IMR-90 (cell line): ENCODE measurements around the gene CD209. TPM values are rescaled to one million over a fixed set of nuclear protein-coding genes. Genes with fewer than 3 reads are reported as not detected.

Experiments
- ATAC-seq: fragments of 200-7000 bp; cut with Tn5 transposase; 2 replicates; pipeline ENCODE4 v1.9.1; 2020; ENCODE audit warnings: low read depth, mild to moderate bottlenecking, moderate library complexity
- BruUV-seq: library from RNA; stranded (reverse); fragments of 400-500 nt; replicated peaks from 2 replicates; lab custom pipeline; 2021; lab: Mats Ljungman, UMichigan
- CTCF ChIA-PET: fragments of 300-600 bp; formaldehyde crosslinking; extraction: SDS; loops from one replicate; lab custom pipeline; 2021; ENCODE audit warnings: antibody characterized with exemption; lab: Yijun Ruan, JAX
- POLR2A ChIA-PET: fragments of 300-600 bp; sonication (Branson Sonifier 250); formaldehyde crosslinking; loops from one replicate; lab custom pipeline; 2022; ENCODE audit warnings: antibody characterized with exemption; ENCODE audit not compliant: unreplicated experiment; lab: Charles Lee
- DNase-seq: peaks from one replicate; pipeline ENCODE4 v3.0.0; 2013
- H2AFZ ChIP-seq: replicated peaks from 2 replicates; pipeline ENCODE3; 2013; ENCODE audit warnings: low read length, mild to moderate bottlenecking; ENCODE audit not compliant: poor library complexity
- H2AK5ac ChIP-seq: 2 replicates; pipeline ENCODE4 v1.6.1; 2013; ENCODE audit warnings: low read depth, low read length, inconsistent platforms
- H2AK9ac ChIP-seq: replicated peaks from 2 replicates; pipeline ENCODE3; 2013; ENCODE audit warnings: mild to moderate bottlenecking, low read depth, low read length, moderate library complexity; ENCODE audit not compliant: poor library complexity
- H2BK120ac ChIP-seq: 2 replicates; pipeline ENCODE4 v1.6.1; 2013; ENCODE audit warnings: low read depth, low read length, inconsistent platforms
- H2BK15ac ChIP-seq: 3 replicates; pipeline ENCODE4 v1.6.1; 2013; ENCODE audit warnings: low read depth, low read length, inconsistent platforms
- H2BK20ac ChIP-seq: 2 replicates; pipeline ENCODE4 v1.6.1; 2013; ENCODE audit warnings: low read depth, mild to moderate bottlenecking, inconsistent platforms, low read length, moderate library complexity
- H2BK5ac ChIP-seq: 2 replicates; pipeline ENCODE4 v1.6.1; 2013; ENCODE audit warnings: mild to moderate bottlenecking, low read depth, low read length, inconsistent platforms; ENCODE audit not compliant: poor library complexity, severe bottlenecking
- H3K14ac ChIP-seq: replicated peaks from 2 replicates; pipeline ENCODE4 v1.6.1; 2013; ENCODE audit warnings: low read depth, low read length, inconsistent platforms
- H3K18ac ChIP-seq: 2 replicates; pipeline ENCODE4 v1.6.1; 2013; ENCODE audit warnings: low read depth, low read length, control low read depth
- H3K23ac ChIP-seq: 2 replicates; pipeline ENCODE4 v1.6.1; 2013; ENCODE audit warnings: low read depth, low read length, inconsistent platforms
- H3K27ac ChIP-seq: 2 replicates; pipeline ENCODE4 v1.5.1; 2013; ENCODE audit warnings: mild to moderate bottlenecking, control low read depth, low read length; ENCODE audit not compliant: insufficient read depth
- H3K27me3 ChIP-seq: 2 replicates; pipeline ENCODE4 v1.6.1; 2013; ENCODE audit warnings: low read length; ENCODE audit not compliant: control insufficient read depth, insufficient read depth
- H3K36me3 ChIP-seq: 2 replicates; pipeline ENCODE4 v1.6.1; 2013; ENCODE audit warnings: low read length, mixed read lengths; ENCODE audit not compliant: control insufficient read depth, insufficient read depth
- H3K4ac ChIP-seq: 2 replicates; pipeline ENCODE4 v1.6.1; 2013; ENCODE audit warnings: low read depth, low read length, inconsistent platforms
- H3K4me1 ChIP-seq: 2 replicates; pipeline ENCODE4 v1.6.1; 2013; ENCODE audit warnings: low read length, mixed read lengths; ENCODE audit not compliant: control insufficient read depth, insufficient read depth
- H3K4me2 ChIP-seq: 2 replicates; pipeline ENCODE4 v1.6.1; 2013; ENCODE audit warnings: low read depth, mild to moderate bottlenecking, control low read depth, low read length, moderate library complexity
- H3K4me3 ChIP-seq: 2 replicates; pipeline ENCODE4 v1.5.1; 2013; ENCODE audit warnings: low read depth, mild to moderate bottlenecking, control low read depth, low read length, moderate library complexity; ENCODE audit not compliant: insufficient read depth
- H3K56ac ChIP-seq: 2 replicates; pipeline ENCODE4 v1.6.1; 2013; ENCODE audit warnings: low read length, inconsistent platforms; ENCODE audit not compliant: insufficient read depth; ENCODE audit errors: extremely low read depth
- H3K79me1 ChIP-seq, 2 experiments: 2 replicates each; pipeline ENCODE4 v1.6.1; 2013; ENCODE audit warnings: low read length in 2 of 2, inconsistent platforms in 1 of 2, low read depth in 1 of 2
- H3K9ac ChIP-seq: 2 replicates; pipeline ENCODE4 v1.6.1; 2013; ENCODE audit warnings: low read depth, low read length, control low read depth
- H3K9me1 ChIP-seq: 2 replicates; pipeline ENCODE4 v1.6.1; 2013; ENCODE audit warnings: low read length, inconsistent platforms; ENCODE audit not compliant: insufficient read depth
- H3K9me3 ChIP-seq: 2 replicates; pipeline ENCODE4 v1.6.1; 2013; ENCODE audit warnings: low read length; ENCODE audit not compliant: control insufficient read depth, insufficient read depth
- H4K20me1 ChIP-seq: 2 replicates; pipeline ENCODE4 v1.6.1; 2013; ENCODE audit warnings: low read length, inconsistent platforms; ENCODE audit not compliant: insufficient read depth
- H4K5ac ChIP-seq: 2 replicates; pipeline ENCODE4 v1.6.1; 2013; ENCODE audit warnings: mild to moderate bottlenecking, low read depth, low read length, control low read depth
- H4K8ac ChIP-seq, 2 experiments: 2 replicates each; pipeline ENCODE4 v1.6.1; 2013; ENCODE audit warnings: low read depth in 2 of 2, low read length in 2 of 2, control low read depth in 1 of 2, inconsistent platforms in 1 of 2
- H4K91ac ChIP-seq: 2 replicates; pipeline ENCODE4 v1.6.1; 2013; ENCODE audit warnings: low read depth, low read length, inconsistent platforms; ENCODE audit not compliant: insufficient read depth
- BHLHE40 ChIP-seq: fragments of 150-350 bp; IDR thresholded peaks from 2 replicates; pipeline ENCODE4 v1.6.1; 2016; ENCODE audit warnings: mild to moderate bottlenecking, low read depth, low read length
- CEBPB ChIP-seq: IDR thresholded peaks from 2 replicates; pipeline ENCODE4 v1.6.1; 2012; ENCODE audit warnings: low read depth, low read length, improper control_type of control experiment
- CHD1 ChIP-seq: IDR thresholded peaks from 2 replicates; pipeline ENCODE4 v1.6.1; 2012; ENCODE audit warnings: low read depth, low read length, improper control_type of control experiment
- CTCF ChIP-seq: conservative IDR thresholded peaks from 2 replicates; pipeline ENCODE4 v1.5.1; 2012; ENCODE audit warnings: mild to moderate bottlenecking, low read depth, low read length, improper control_type of control experiment
- FOS ChIP-seq: fragments of 150-350 bp; IDR thresholded peaks from 2 replicates; pipeline ENCODE4 v1.6.1; 2016; ENCODE audit warnings: low read depth, low read length
- MAFK ChIP-seq: IDR thresholded peaks from 2 replicates; pipeline ENCODE4 v1.6.1; 2012; ENCODE audit warnings: low read depth, low read length, improper control_type of control experiment
- MAZ ChIP-seq: IDR thresholded peaks from 2 replicates; pipeline ENCODE4 v1.6.1; 2012; ENCODE audit warnings: low read depth, mild to moderate bottlenecking, low read length, improper control_type of control experiment, moderate library complexity, borderline replicate concordance
- MXI1 ChIP-seq: IDR thresholded peaks from 2 replicates; pipeline ENCODE4 v1.6.1; 2012; ENCODE audit warnings: low read depth, mild to moderate bottlenecking, low read length, moderate library complexity, borderline replicate concordance
- NFE2L2 ChIP-seq: fragments of 150-350 bp; IDR thresholded peaks from 2 replicates; pipeline ENCODE4 v1.6.1; 2016; ENCODE audit warnings: low read depth, mild to moderate bottlenecking, low read length
- POLR2A ChIP-seq: IDR thresholded peaks from 2 replicates; pipeline ENCODE4 v1.6.1; 2012; ENCODE audit warnings: mild to moderate bottlenecking, low read depth, low read length
- RAD21 ChIP-seq: IDR thresholded peaks from 2 replicates; pipeline ENCODE4 v1.6.1; 2012; ENCODE audit warnings: low read length, improper control_type of control experiment
- RCOR1 ChIP-seq: IDR thresholded peaks from 2 replicates; pipeline ENCODE4 v1.6.1; 2012; ENCODE audit warnings: mild to moderate bottlenecking, low read length, improper control_type of control experiment; ENCODE audit not compliant: insufficient replicate concordance
- RFX5 ChIP-seq: IDR thresholded peaks from 2 replicates; pipeline ENCODE4 v1.8.0; 2012; ENCODE audit warnings: low read depth, mild to moderate bottlenecking, low read length, moderate library complexity
- SMC3 ChIP-seq: fragments of 150-350 bp; IDR thresholded peaks from 2 replicates; pipeline ENCODE4 v1.6.1; 2016; ENCODE audit warnings: low read depth, mild to moderate bottlenecking, antibody characterized with exemption, low read length, moderate library complexity
- USF2 ChIP-seq: fragments of 150-350 bp; IDR thresholded peaks from 2 replicates; pipeline ENCODE4 v1.6.1; 2017; ENCODE audit warnings: mild to moderate bottlenecking, antibody characterized with exemption, low read length, low read depth
- WGBS, 2 experiments: methylation state at CpG; one replicate each; pipeline versions ENCODE4 v1.1.5 to v1.1.7; 2013; ENCODE audit warnings: missing lambda C conversion rate in 2 of 2; ENCODE audit not compliant: insufficient read length in 1 of 2; ENCODE audit errors: extremely low coverage in 2 of 2; 5-methylcytosine and 5-hydroxymethylcytosine counted together
- dilution Hi-C: fragments of 300-500 bp; cut with HindIII; formaldehyde crosslinking; loops from one replicate; pipeline ENCODE4 v1.14.3; 2018; ENCODE audit warnings: low sequenced_read_pairs; ENCODE audit not compliant: unreplicated experiment
- in situ Hi-C: fragments of 300-500 bp; cut with MboI; formaldehyde crosslinking; loops from 3 replicates; pipeline ENCODE4 v1.14.3; 2019; ENCODE audit warnings: low sequenced_read_pairs, inconsistent platforms, mixed read lengths
- intact Hi-C: fragments of 100-400 bp; cut with micrococcal nuclease; formaldehyde crosslinking; loops from 2 replicates; pipeline ENCODE4 v1.10.0; 2022
- polyA plus RNA-seq, 3 experiments: library from polyadenylated mRNA; depleted of rRNA; stranded (reverse); fragments of >200 nt; gene quantifications; 2 replicates each; pipeline ENCODE4 v1.2.3, GENCODE V29; 2012; ENCODE audit warnings: low replicate concordance in 1 of 3
- total RNA-seq: library from RNA; depleted of rRNA; stranded (reverse); fragments of >200 nt; gene quantifications from 2 replicates; pipeline ENCODE4 v1.2.3, GENCODE V29; 2012

CD209 gene
- total and polyA plus RNA-seq, 2 of the 4 experiments (the other 2 are of a cell fraction): not detected

DNA sequence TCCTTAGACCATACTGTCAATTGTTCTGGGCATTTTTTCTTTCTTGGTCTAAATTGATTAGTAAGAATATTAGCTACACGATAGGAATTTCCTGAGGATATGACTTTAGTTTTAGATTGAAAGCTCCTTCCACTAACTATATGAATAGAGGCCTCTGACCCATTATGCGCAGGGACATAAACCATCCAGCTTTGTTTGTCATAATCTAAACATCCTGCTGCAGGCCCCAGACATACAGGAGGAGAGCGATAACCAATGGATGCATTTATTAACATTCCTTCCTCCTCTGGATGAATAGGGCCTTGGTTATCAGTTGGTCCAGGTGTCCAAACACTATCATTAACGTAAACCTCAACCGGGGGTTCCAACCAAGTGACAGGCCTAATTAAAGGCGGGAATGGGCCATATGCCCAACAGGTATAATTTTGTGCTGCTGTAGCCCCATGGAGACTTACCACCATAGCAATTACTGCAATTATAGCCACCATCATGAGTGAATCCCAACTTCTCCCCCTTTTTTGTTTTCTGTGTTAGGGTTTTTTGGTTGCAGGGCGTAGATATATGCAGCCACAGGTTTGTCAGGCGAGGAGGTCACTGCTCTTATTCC is 48.3 kb upstream of the CD209 start:
- no peak overlapping the region for H3K4me3 ChIP-seq
- H3K23ac ChIP-seq: peak overlapping the region; percentile 80
- H3K79me1 ChIP-seq: no peaks in the 10 kb centered on the region
- peak overlapping the region; percentile 70 for H2BK5ac ChIP-seq
- no peaks in the 10 kb centered on the region; the same call in 1 of the 2 replicates for H3K27me3 ChIP-seq
- no peak overlapping the region for H4K91ac ChIP-seq
- no peak overlapping the region for H3K18ac ChIP-seq
- no peaks in the 10 kb centered on the region for H4K20me1 ChIP-seq
- H2AK5ac ChIP-seq: no peak overlapping the region
- H2AK9ac ChIP-seq: no peak overlapping the region
- BruUV-seq: no TSS peak
- H2BK120ac ChIP-seq: peak overlapping the region; percentile 92
- CTCF ChIA-PET: interaction anchor here (1.0 kb wide), 1 partner anchor 227 kb away, joined by 3 read pairs; no protein-coding TSS in a partner anchor
- H3K4me1 ChIP-seq: peaks cover 6% of the 10 kb centered on the region
- H4K8ac ChIP-seq: peak overlapping the region; percentile 36 to 60; a peak in 2 of 4 replicates
- H3K9ac ChIP-seq: no peak overlapping the region
- no peak overlapping the region for H4K5ac ChIP-seq
- dilution Hi-C loops: no loop called here
- peak overlapping the region; percentile 83; the same call in 1 of the 2 replicates for H3K14ac ChIP-seq
- peak overlapping the region; percentile 27; the same call in 1 of the 2 replicates for H3K4me2 ChIP-seq
- WGBS, 2 experiments: no CpG with 5 or more reads among the region's 8 CpGs
- no peak overlapping the region; the same call in 2 of the 3 replicates for H2BK15ac ChIP-seq
- in situ Hi-C loops: loop anchor here (10.0 kb wide), 1 partner anchor 111 kb away; the partner anchor contains the start of gene TRAPPC5
- ATAC-seq (peak; percentile 76), DNase-seq (peak; percentile 78)
- no peaks in the 10 kb centered on the region for H3K36me3 ChIP-seq
- peak overlapping the region; percentile 86; the same call in 1 of the 2 replicates for H3K4ac ChIP-seq
- H3K9me1 ChIP-seq: 0 out of 2 replicates have a peak, but pooled peaks cover 3% of the 10 kb centered on the region
- POLR2A ChIA-PET: no interaction called here
- no peaks in the 10 kb centered on the region; the same call in 1 of the 2 replicates for H3K9me3 ChIP-seq
- intact Hi-C loops: no loop called here
- peak overlapping the region; percentile 10; the same call in 1 of the 2 replicates for H2BK20ac ChIP-seq
- no peak overlapping the region for H3K56ac ChIP-seq
- H3K27ac ChIP-seq: no peak overlapping the region
- peak overlapping the region; percentile 74 for H2AFZ ChIP-seq
- TF ChIP-seq MAFK (no peak), CEBPB (no peak), CTCF (no peak), SMC3 (no peak), POLR2A (no peak), RAD21 (no peak), RFX5 (no peak), MXI1 (no peak), RCOR1 (no peak), FOS (no peak), MAZ (no peak), USF2 (no peak), CHD1 (no peak), NFE2L2 (no peak), BHLHE40 (no peak)
